Measurements from ENCODE around the gene ZNF205. TPM values are rescaled to one million over a fixed set of nuclear protein-coding genes. Genes with fewer than 3 reads are reported as not detected.
A peak's percentile ranks its signal among the peaks of the same experiment; 100 is the strongest.

ZNF205 gene
- polyA plus RNA-seq, 3 donors = 1.0 to 6.7 (median 1.3) TPM

DNA sequence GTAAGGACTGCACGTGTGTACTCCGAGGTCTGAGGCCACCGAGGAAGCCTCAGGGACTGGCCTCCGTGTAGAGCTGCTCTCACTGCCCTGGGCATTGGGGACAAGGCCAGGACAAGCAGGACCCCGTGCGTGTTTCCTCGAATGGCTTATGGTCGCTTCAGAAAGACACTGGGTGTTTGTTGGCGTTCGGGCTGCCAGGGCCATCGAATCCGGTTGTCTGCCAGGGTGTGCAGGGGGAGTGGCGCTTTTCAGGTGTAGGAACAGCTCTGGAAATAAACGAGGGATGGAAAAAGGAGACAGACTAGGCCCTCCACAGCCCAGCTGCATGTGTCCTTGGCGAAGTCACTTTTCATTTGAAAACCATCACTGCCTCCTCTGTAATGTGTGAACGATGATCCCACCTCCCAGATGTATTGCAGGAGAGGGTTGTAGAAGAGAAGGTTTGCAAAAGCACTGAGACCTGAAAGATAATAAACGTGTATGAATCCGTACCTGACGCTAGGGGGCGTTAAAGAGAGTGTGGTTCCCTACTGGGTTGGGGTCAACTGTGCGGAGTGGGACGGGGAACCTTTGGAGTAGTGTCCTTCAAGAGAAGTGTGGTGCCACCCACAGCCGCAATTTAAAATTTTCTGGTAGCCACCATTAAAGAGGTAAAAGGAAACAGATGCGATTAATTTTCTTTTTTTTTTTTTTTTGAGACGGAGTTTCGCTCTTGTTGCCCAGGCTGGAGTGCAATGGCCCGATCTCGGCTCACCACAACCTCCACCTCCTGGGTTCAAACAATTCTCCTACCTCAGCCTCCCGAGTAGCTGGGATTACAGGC, 11.2 kb upstream of the ZNF205 start:
- no peak overlapping the region for H2AFZ ChIP-seq (ENCODE audit: insufficient read depth, low read depth, low read length, poor library complexity, severe bottlenecking)
- WGBS (ENCODE audit: insufficient coverage) = 69% methylated on average over 18 of the region's 29 CpGs
- Mint-ChIP-seq H3K9me3 (peaks cover 0 to 4% (median 0%) of the 10 kb centered on the region in 7 donors), H3K27ac (peak overlapping the region in 5 of 7 donors; percentile 58 to 83 (median 68)), H3K4me1 (peaks cover 46% of the 10 kb centered on the region), H3K27me3 (ENCODE audit: low read depth in 3 of 3) (peaks cover 7 to 16% (median 10%) of the 10 kb centered on the region in 3 donors), H3K4me3 (peak overlapping the region; percentile 80 to 85), H3K36me3 (no peaks in the 10 kb centered on the region)
- no peaks in the 10 kb centered on the region for H3K27me3 ChIP-seq (ENCODE audit: control insufficient read depth in 2 of 2, insufficient read depth in 2 of 2, low read length in 2 of 2)
- peak overlapping the region; percentile 54 for H3K4me2 ChIP-seq (replicated peaks; ENCODE audit: extremely low read depth, low read length, poor library complexity, severe bottlenecking)
- intact Hi-C loops (cut with micrococcal nuclease) = loop anchor here (2.0 to 10.0 kb wide), 2 partner anchors 24 to 54 kb away; no protein-coding TSS in a partner anchor
- no peaks in the 10 kb centered on the region for H3K36me3 ChIP-seq (replicated peaks in 1 of 2; ENCODE audit: control insufficient read depth in 1 of 2, insufficient read depth in 2 of 2, low read length in 2 of 2)
- TF ChIP-seq, protein P1, sequence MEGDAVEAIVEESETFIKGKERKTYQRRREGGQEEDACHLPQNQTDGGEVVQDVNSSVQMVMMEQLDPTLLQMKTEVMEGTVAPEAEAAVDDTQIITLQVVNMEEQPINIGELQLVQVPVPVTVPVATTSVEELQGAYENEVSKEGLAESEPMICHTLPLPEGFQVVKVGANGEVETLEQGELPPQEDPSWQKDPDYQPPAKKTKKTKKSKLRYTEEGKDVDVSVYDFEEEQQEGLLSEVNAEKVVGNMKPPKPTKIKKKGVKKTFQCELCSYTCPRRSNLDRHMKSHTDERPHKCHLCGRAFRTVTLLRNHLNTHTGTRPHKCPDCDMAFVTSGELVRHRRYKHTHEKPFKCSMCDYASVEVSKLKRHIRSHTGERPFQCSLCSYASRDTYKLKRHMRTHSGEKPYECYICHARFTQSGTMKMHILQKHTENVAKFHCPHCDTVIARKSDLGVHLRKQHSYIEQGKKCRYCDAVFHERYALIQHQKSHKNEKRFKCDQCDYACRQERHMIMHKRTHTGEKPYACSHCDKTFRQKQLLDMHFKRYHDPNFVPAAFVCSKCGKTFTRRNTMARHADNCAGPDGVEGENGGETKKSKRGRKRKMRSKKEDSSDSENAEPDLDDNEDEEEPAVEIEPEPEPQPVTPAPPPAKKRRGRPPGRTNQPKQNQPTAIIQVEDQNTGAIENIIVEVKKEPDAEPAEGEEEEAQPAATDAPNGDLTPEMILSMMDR (IDR thresholded peaks at IDR 0.05) = peak; percentile 88
- no peaks in the 10 kb centered on the region for H3K9me3 ChIP-seq (replicated peaks in 1 of 2; ENCODE audit: control insufficient read depth in 1 of 2, insufficient read depth in 1 of 2, low read length in 2 of 2)
- peak overlapping the region in 1 of 3 experiments; percentile 42 for H3K4me3 ChIP-seq (replicated peaks in 1 of 3; ENCODE audit: low read depth in 2 of 3, low read length in 3 of 3)
- peaks cover 46 to 52% of the 10 kb centered on the region in 2 donors for H3K4me1 ChIP-seq (ENCODE audit: control insufficient read depth in 1 of 2, insufficient read depth in 2 of 2, low read length in 2 of 2)
- H3K27ac ChIP-seq (ENCODE audit: low read depth in 1 of 2, low read length in 2 of 2) = no peak overlapping the region
- DNase-seq = peak; percentile 34 to 65 (median 58)
- H3K79me2 ChIP-seq (ENCODE audit: insufficient read depth, low read length) = no peaks in the 10 kb centered on the region
- no peak overlapping the region for H3K9ac ChIP-seq (ENCODE audit: insufficient read depth, low read length, poor library complexity, severe bottlenecking)
- no peaks in the 10 kb centered on the region for H4K20me1 ChIP-seq (ENCODE audit: insufficient read depth, low read length)

DNA sequence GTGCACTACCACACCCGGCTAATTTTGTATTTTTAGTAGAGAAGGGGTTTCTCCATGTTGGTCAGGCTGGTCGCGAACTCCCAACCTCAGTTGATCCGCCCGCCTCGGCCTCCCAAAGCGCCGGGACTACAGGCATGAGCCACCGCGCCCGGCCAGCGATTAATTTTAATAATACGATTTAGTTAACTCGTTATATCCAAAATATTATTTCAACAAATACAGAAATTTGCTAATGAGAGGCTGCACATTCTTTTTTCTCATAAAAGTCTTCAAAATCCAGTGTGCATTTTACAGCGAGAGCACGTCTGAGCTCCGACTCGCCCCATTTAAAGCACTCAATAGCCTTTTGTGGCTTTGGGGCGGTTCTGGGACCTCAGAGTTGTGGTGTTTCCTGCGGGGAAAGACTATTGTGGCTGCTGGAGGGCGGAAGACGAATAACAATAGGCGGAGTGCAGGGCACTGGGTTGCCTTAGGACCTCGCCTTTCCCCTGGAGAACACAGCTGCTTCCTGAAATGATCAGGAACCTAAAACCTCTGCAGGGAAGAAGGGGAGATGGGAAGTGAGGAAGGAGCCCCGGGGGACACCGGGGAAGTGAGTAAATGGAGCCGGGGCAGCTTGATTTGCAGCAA, 10.4 kb upstream of the ZNF205 start:
- intact Hi-C loops (cut with micrococcal nuclease) = loop anchor here (2.0 to 10.0 kb wide), 2 partner anchors 23 to 53 kb away; no protein-coding TSS in a partner anchor
- TF ChIP-seq, protein P1 (IDR thresholded peaks at IDR 0.05) = no peak
- Histone ChIP-seq H2AFZ (ENCODE audit: insufficient read depth, low read depth, low read length, poor library complexity, severe bottlenecking) (peak overlapping the region; percentile 74), H3K79me2 (ENCODE audit: insufficient read depth, low read length) (no peaks in the 10 kb centered on the region), H3K4me2 (replicated peaks; ENCODE audit: extremely low read depth, low read length, poor library complexity, severe bottlenecking) (peak overlapping the region; percentile 54), H3K9ac (ENCODE audit: insufficient read depth, low read length, poor library complexity, severe bottlenecking) (no peak overlapping the region), H3K27ac (ENCODE audit: low read depth in 1 of 2, low read length in 2 of 2) (peak overlapping the region in 1 of 2 donors; percentile 25), H3K9me3 (replicated peaks in 1 of 2; ENCODE audit: control insufficient read depth in 1 of 2, insufficient read depth in 1 of 2, low read length in 2 of 2) (no peaks in the 10 kb centered on the region), H3K27me3 (ENCODE audit: control insufficient read depth in 2 of 2, insufficient read depth in 2 of 2, low read length in 2 of 2) (no peaks in the 10 kb centered on the region), H3K36me3 (replicated peaks in 1 of 2; ENCODE audit: control insufficient read depth in 1 of 2, insufficient read depth in 2 of 2, low read length in 2 of 2) (no peaks in the 10 kb centered on the region), H3K4me3 (replicated peaks in 1 of 3; ENCODE audit: low read depth in 2 of 3, low read length in 3 of 3) (peak overlapping the region in 1 of 3 experiments; percentile 42), H3K4me1 (ENCODE audit: control insufficient read depth in 1 of 2, insufficient read depth in 2 of 2, low read length in 2 of 2) (peaks cover 45 to 50% of the 10 kb centered on the region in 2 donors), H4K20me1 (ENCODE audit: insufficient read depth, low read length) (no peaks in the 10 kb centered on the region)
- Mint-ChIP-seq H3K9me3 (peaks cover 0 to 4% (median 0%) of the 10 kb centered on the region in 7 donors), H3K36me3 (no peaks in the 10 kb centered on the region), H3K27me3 (ENCODE audit: low read depth in 3 of 3) (peaks cover 7 to 16% (median 10%) of the 10 kb centered on the region in 3 donors), H3K4me1 (peaks cover 42% of the 10 kb centered on the region), H3K4me3 (peak overlapping the region; percentile 80 to 85), H3K27ac (peak overlapping the region in 6 of 7 donors; percentile 35 to 89 (median 64))
- no peak for DNase-seq
- WGBS (ENCODE audit: insufficient coverage) = 48% methylated on average over 16 of the region's 27 CpGs
